HFF-Myc (cell line): ENCODE measurements around the gene EPHA3.
A peak's percentile ranks its signal among the peaks of the same experiment; 100 is the strongest.

Experiments
- DNase-seq: peaks from one replicate; pipeline ENCODE4 v3.0.0-alpha.2; 2011; ENCODE audit warnings: low read depth; ENCODE audit errors: extremely low read depth
- H3K4me3 ChIP-seq: replicated peaks from 2 replicates; pipeline ENCODE4 v1.5.1; 2011; ENCODE audit warnings: low read depth, mild to moderate bottlenecking, control low read depth, low read length
- TF ChIP-seq, protein P1 (sequence below): IDR thresholded peaks from 2 replicates; pipeline ENCODE4 v1.5.1; 2012; ENCODE audit warnings: mild to moderate bottlenecking, low read depth, low read length, control low read depth; ENCODE audit errors: missing control alignments

The EPHA3 gene

DNA sequence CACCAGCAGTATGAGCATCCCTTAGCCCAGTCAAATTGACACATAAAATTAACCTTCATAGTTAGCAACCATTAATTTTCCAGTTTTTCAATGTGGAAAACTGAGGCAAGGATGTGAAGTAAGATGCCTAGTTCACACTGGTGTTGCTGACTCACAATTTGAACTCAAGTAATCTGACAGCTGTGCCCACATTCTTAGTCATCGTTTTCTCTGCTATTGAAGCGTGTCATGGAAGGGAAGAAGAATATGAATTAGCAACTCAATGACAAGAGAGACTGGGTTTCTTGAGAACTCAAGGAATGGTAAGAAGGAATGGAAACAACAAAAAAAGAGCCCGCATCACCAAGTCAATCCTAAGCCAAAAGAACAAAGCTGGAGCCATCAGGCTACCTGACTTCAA, 261.4 kb downstream of the EPHA3 start:
- no peak for DNase-seq
- TF ChIP-seq, protein P1, sequence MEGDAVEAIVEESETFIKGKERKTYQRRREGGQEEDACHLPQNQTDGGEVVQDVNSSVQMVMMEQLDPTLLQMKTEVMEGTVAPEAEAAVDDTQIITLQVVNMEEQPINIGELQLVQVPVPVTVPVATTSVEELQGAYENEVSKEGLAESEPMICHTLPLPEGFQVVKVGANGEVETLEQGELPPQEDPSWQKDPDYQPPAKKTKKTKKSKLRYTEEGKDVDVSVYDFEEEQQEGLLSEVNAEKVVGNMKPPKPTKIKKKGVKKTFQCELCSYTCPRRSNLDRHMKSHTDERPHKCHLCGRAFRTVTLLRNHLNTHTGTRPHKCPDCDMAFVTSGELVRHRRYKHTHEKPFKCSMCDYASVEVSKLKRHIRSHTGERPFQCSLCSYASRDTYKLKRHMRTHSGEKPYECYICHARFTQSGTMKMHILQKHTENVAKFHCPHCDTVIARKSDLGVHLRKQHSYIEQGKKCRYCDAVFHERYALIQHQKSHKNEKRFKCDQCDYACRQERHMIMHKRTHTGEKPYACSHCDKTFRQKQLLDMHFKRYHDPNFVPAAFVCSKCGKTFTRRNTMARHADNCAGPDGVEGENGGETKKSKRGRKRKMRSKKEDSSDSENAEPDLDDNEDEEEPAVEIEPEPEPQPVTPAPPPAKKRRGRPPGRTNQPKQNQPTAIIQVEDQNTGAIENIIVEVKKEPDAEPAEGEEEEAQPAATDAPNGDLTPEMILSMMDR = no peak
- H3K4me3 ChIP-seq = no peak overlapping the region

DNA sequence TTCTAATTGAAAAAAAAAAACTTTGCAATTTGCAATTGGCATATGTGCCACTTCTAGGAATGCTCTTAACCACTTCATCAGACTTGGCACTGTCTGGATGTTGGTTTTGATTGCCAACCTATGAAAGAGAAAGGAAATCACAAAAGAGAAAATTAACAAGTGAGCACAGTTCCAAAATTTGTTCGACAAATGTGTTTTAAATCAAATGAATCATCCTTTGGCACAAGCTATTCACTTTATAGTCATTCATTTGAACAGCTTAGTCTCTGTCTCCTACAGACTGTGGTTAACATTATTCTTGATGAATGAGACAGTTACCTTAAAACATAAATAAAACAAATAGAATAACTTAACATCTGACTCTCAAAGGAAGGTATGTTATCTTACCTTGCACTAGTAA, 265.0 kb downstream of the EPHA3 start:
- TF ChIP-seq, protein P1 = no peak
- DNase-seq = peak; percentile 9
- H3K4me3 ChIP-seq = no peak overlapping the region

DNA sequence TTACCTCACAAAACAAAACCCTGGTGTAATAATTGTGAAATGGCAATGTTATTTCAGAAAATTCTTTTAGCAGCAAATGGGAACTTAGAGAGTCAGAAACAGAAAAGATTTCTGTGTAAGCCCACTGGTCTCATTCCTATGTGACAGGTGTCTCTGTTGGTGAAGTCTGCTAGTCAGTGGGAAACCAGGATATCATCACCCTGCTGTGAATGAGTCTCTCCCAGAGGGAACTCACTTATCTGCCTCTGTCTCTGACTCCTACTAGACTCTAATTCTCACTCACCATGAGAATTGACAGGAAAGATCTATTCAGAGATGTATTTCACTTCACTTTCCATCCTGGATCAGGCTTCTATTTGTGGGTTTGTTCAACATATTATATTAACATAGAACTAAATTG, 266.0 kb downstream of the EPHA3 start:
- no peak for DNase-seq
- no peak overlapping the region for H3K4me3 ChIP-seq
- TF ChIP-seq, protein P1 = no peak

DNA sequence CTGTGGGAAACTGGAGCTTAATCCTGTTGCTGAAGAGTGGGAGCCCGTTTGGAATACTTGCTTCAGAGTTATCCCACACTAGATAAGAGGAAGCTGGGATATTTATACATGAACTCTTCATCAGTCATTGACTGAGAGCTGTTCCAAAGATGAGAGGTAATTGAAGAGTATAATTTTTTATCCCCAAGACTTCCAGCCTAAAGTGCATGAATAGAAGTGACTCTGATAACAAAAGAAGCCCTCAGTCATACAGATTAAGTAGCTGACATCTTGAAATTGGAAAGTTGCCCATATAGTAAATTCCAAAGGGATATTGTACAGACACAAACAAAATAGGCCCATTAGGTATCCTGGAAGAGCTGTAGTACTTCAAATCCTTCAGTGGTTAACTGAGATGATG, 268.0 kb downstream of the EPHA3 start:
- no peak for DNase-seq
- H3K4me3 ChIP-seq = no peak overlapping the region
- TF ChIP-seq, protein P1 = no peak

DNA sequence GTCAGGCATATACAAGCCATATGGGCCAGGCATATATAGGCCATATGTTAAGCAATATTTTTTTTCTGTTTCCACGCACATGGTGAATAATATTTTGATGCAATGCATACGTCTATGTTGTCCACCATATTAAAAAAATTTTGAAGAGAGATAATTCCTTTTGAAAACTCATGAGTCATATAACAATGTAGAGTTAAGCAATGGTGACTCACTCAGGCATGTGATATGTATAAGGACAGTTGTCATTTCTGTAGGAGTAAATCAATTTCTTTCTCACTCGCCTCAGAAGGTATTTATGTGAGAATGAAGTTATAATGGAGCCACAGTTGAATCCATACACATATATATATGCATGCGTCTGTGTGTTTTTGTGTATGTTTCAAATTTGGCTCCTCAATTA, 272.6 kb downstream of the EPHA3 start:
- TF ChIP-seq, protein P1 = no peak
- H3K4me3 ChIP-seq = no peak overlapping the region
- DNase-seq = no peak

DNA sequence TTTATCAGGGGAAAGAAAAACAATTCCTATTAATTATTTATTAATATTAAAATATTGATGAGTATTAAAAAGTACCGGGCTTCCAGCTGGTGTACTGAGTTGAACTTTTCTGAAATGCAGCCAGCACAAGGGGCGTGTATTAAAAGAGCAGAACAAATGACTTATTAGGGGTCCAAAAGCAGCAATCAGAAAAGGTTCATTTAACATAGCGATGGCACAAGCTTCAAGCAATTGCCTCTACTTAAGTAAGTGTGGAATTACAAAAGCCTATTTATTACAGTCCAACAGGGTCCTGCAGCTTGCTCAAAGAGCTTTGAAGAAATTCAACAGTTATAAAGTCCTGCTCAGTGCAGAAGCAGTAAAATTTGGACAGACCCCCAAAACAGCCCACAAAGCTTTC, 285.6 kb downstream of the EPHA3 start:
- TF ChIP-seq, protein P1 = no peak
- no peak for DNase-seq
- H3K4me3 ChIP-seq = no peak overlapping the region

DNA sequence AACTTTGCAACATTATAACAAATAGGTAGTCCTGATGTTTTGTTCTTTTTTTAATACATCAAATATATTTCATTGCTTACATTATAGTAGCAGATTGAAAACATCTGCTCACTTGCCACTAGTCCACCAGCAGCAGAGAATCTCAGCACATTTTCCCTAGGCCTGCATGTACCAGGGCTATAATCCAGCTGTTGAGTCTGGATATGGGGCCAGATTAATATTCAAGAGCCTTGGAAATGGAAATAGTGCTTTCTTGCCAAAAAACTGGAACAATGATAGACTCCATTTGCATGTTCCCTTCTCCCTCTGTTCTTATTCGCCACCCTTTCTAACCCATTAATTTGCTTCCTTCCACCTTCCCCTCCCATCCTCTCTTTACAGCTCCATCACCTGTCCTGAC, 288.0 kb downstream of the EPHA3 start:
- DNase-seq = no peak
- TF ChIP-seq, protein P1 = no peak
- no peak overlapping the region for H3K4me3 ChIP-seq
